HCT116 (cell line): Measurements from ENCODE around the gene DMD. TPM values are rescaled to one million over a fixed set of nuclear protein-coding genes. Genes with fewer than 3 reads are reported as not detected.

Experiments
- ATAC-seq: fragments of 200-7000 bp; cut with Tn5 transposase; 2 replicates; pipeline ENCODE4 v1.9.1; 2020; ENCODE audit warnings: mild to moderate bottlenecking, moderate library complexity
- BruUV-seq: library from RNA; stranded (reverse); fragments of 400-500 nt; replicated peaks from 2 replicates; lab custom pipeline; 2021; lab: Mats Ljungman, UMichigan
- CTCF ChIA-PET: fragments of 300-600 bp; sonication (Branson Sonifier 250); formaldehyde crosslinking; loops from one replicate; lab custom pipeline; 2021; ENCODE audit warnings: antibody characterized with exemption; lab: Charles Lee
- POLR2A ChIA-PET: fragments of 300-600, 350-600 bp; sonication (Branson Sonifier 250); formaldehyde crosslinking; loops from one replicate; lab custom pipeline; 2021; ENCODE audit warnings: antibody characterized with exemption; lab: Charles Lee
- RAD21 ChIA-PET, 2 experiments: fragments of 300-600 bp; sonication (Branson Sonifier 250); formaldehyde crosslinking; loops; one replicate each; lab custom pipeline; 2023; ENCODE audit warnings: low total read pairs in 2 of 2; ENCODE audit not compliant: uncharacterized antibody in 2 of 2, unreplicated experiment in 2 of 2, low non-redundant PET in 1 of 2; lab: Charles Lee
- DNase-seq: peaks from one replicate; pipeline ENCODE4 v3.0.0-alpha.2; 2010; ENCODE audit warnings: low read depth, low spot score
- H2AFZ ChIP-seq: fragments of 200-600 bp; shearing (Covaris generic), sonication (generic); 2 replicates; pipeline ENCODE4 v1.6.1; 2017; ENCODE audit warnings: low read depth, mixed run types, mixed read lengths, antibody characterized with exemption, low read length; ENCODE audit not compliant: poor library complexity, severe bottlenecking
- H3K27ac ChIP-seq: 2 replicates; pipeline ENCODE4 v1.5.1; 2012; ENCODE audit warnings: low read depth, low read length
- H3K27me3 ChIP-seq: fragments of 200-600 bp; sonication (generic); 2 replicates; pipeline ENCODE4 v1.6.1; 2016; ENCODE audit warnings: mixed run types, low read length, mixed read lengths; ENCODE audit not compliant: insufficient read depth
- H3K36me3 ChIP-seq, 2 experiments: fragments of 200-500 bp in 1 of 2; fragments of 200-600 bp in 1 of 2; sonication (Bioruptor generic) in 1 of 2; sonication (generic) in 1 of 2; 2 replicates each; pipeline versions ENCODE4 v1.5.1 to v1.6.1; 2014 to 2016; ENCODE audit warnings: low read length in 2 of 2, inconsistent platforms in 1 of 2, mixed read lengths in 1 of 2, mixed run types in 1 of 2; ENCODE audit not compliant: insufficient read depth in 2 of 2, control insufficient read depth in 1 of 2
- H3K4me1 ChIP-seq, 2 experiments: fragments of 200-600 bp in 1 of 2; sonication (generic) in 1 of 2; 2 replicates each; pipeline versions ENCODE4 v1.5.1 to v1.6.1; 2012 to 2017; ENCODE audit warnings: low read length in 2 of 2, inconsistent platforms in 1 of 2, mild to moderate bottlenecking in 1 of 2, mixed read lengths in 1 of 2, mixed run types in 1 of 2, moderate library complexity in 1 of 2; ENCODE audit not compliant: insufficient read depth in 2 of 2, control insufficient read depth in 1 of 2
- H3K4me2 ChIP-seq: fragments of 200-600 bp; sonication (generic); 2 replicates; pipeline ENCODE4 v1.6.1; 2017; ENCODE audit warnings: mixed run types, low read length, mixed read lengths
- H3K4me3 ChIP-seq, 2 experiments: fragments of 200-600 bp in 1 of 2; sonication (generic) in 1 of 2; replicated peaks in 1 of 2; 2 replicates each; pipeline ENCODE4 v1.5.1; 2011 to 2016; ENCODE audit warnings: low read length in 2 of 2, control low read depth in 1 of 2, low read depth in 1 of 2, mild to moderate bottlenecking in 1 of 2, mixed read lengths in 1 of 2, mixed run types in 1 of 2
- H3K79me2 ChIP-seq: fragments of 200-600 bp; sonication (generic); 2 replicates; pipeline ENCODE4 v1.6.1; 2017; ENCODE audit warnings: mild to moderate bottlenecking, mixed run types, low read length, moderate library complexity, mixed read lengths; ENCODE audit not compliant: insufficient read depth
- H3K9ac ChIP-seq: fragments of 200-600 bp; sonication (generic); 2 replicates; pipeline ENCODE4 v1.6.1; 2016; ENCODE audit warnings: low read length, mixed read lengths
- H3K9me2 ChIP-seq: fragments of 200-600 bp; sonication (generic), shearing (Covaris generic); 2 replicates; pipeline ENCODE4 v1.6.1; 2017; ENCODE audit warnings: mixed run types, mild to moderate bottlenecking, moderate library complexity; ENCODE audit not compliant: insufficient read depth
- H3K9me3 ChIP-seq, 2 experiments: fragments of 200-500 bp in 1 of 2; fragments of 200-600 bp in 1 of 2; sonication (Bioruptor generic) in 1 of 2; sonication (generic) in 1 of 2; 2 replicates each; pipeline ENCODE4 v1.6.1; 2014 to 2017; ENCODE audit warnings: low read length in 2 of 2, mixed read lengths in 2 of 2, inconsistent platforms in 1 of 2, low read depth in 1 of 2, mild to moderate bottlenecking in 1 of 2, mixed run types in 1 of 2, moderate library complexity in 1 of 2; ENCODE audit not compliant: control insufficient read depth in 1 of 2, insufficient read depth in 1 of 2
- H4K20me1 ChIP-seq: fragments of 200-600 bp; sonication (generic), shearing (Covaris generic); 2 replicates; pipeline ENCODE4 v1.6.1; 2017; ENCODE audit warnings: mixed run types, mild to moderate bottlenecking, moderate library complexity; ENCODE audit not compliant: insufficient read depth
- CBX3 ChIP-seq: IDR thresholded peaks from 2 replicates; pipeline ENCODE4 v1.6.1; 2012; ENCODE audit warnings: low read depth
- ELF1 ChIP-seq: IDR thresholded peaks from 2 replicates; pipeline ENCODE4 v1.6.1; 2012; ENCODE audit warnings: low read depth, borderline replicate concordance
- EZH2 ChIP-seq: fragments of 200-600 bp; sonication (generic); IDR thresholded peaks from 2 replicates; pipeline ENCODE4 v1.6.1; 2017; ENCODE audit warnings: antibody characterized with exemption, mixed run types
- EZH2phosphoT487 ChIP-seq: fragments of 200-600 bp; IDR thresholded peaks from 2 replicates; pipeline ENCODE4 v1.6.1; 2018; ENCODE audit warnings: antibody characterized with exemption, borderline replicate concordance
- JUND ChIP-seq: IDR thresholded peaks from 2 replicates; pipeline ENCODE4 v1.6.1; 2012
- POLR2A ChIP-seq: IDR thresholded peaks from 2 replicates; pipeline ENCODE4 v1.7.0; 2011; ENCODE audit warnings: borderline replicate concordance; ENCODE audit not compliant: insufficient read depth, insufficient read length; ENCODE audit errors: extremely low read depth
- POLR2AphosphoS5 ChIP-seq: IDR thresholded peaks from 2 replicates; pipeline ENCODE4 v1.6.1; 2011; ENCODE audit warnings: mild to moderate bottlenecking, low read depth, low read length, moderate library complexity
- SIN3A ChIP-seq: IDR thresholded peaks from 2 replicates; pipeline ENCODE4 v1.6.1; 2012; ENCODE audit warnings: low read depth
- SRF ChIP-seq: IDR thresholded peaks from 2 replicates; pipeline ENCODE4 v1.6.1; 2012; ENCODE audit warnings: low read depth
- TCF7L2 ChIP-seq: IDR thresholded peaks from 2 replicates; pipeline ENCODE4 v1.7.0; 2011; ENCODE audit warnings: borderline replicate concordance, inconsistent platforms; ENCODE audit not compliant: insufficient read depth, insufficient read length; ENCODE audit errors: extremely low read depth
- YY1 ChIP-seq: IDR thresholded peaks from 2 replicates; pipeline ENCODE4 v1.6.1; 2011; ENCODE audit warnings: low read length, low read depth, moderate library complexity, mild to moderate bottlenecking; ENCODE audit not compliant: insufficient replicate concordance; ENCODE audit errors: extremely low read depth
- ZBTB33 ChIP-seq: IDR thresholded peaks from 2 replicates; pipeline ENCODE4 v1.6.1; 2011; ENCODE audit warnings: mild to moderate bottlenecking, low read length, moderate library complexity; ENCODE audit not compliant: insufficient replicate concordance; ENCODE audit errors: extremely low read depth
- ZFX ChIP-seq: fragments of 450-650 bp; IDR thresholded peaks from 2 replicates; pipeline ENCODE4 v1.6.1; 2017
- ZNF274 ChIP-seq: fragments of 200-500 bp; sonication (Bioruptor generic); IDR thresholded peaks from 2 replicates; pipeline ENCODE4 v1.6.1; 2014; ENCODE audit warnings: mild to moderate bottlenecking, low read depth, low read length, inconsistent platforms
- intact Hi-C: fragments of 100-400 bp; cut with micrococcal nuclease; formaldehyde crosslinking; loops from 2 replicates; pipeline ENCODE4 v1.10.0; 2022
- total RNA-seq: library from RNA; stranded (reverse); gene quantifications from one replicate; pipeline ENCODE4 v1.2.1, GENCODE V29; 2021; ENCODE audit not compliant: unreplicated experiment

Gene DMD
- total RNA-seq, 1 experiment from 2014 or later, result 0.05 TPM

- H3K27ac ChIP-seq, result no peak overlapping the region
- BruUV-seq, result no TSS peak
Measured at GRCh38 chrX:31209005-31209628, 2002.2 kb downstream of the DMD start.

More at GRCh38 chrX:31209005-31209628, 2002.2 kb downstream of the DMD start:
- Histone ChIP-seq H4K20me1 (no peaks in the 10 kb centered on the region), H3K9me3 (no peaks in the 10 kb centered on the region), H3K9me2 (no peaks in the 10 kb centered on the region), H3K36me3 (no peaks in the 10 kb centered on the region), H3K4me2 (no peak overlapping the region), H2AFZ (no peak overlapping the region), H3K27me3 (no peaks in the 10 kb centered on the region), H3K9ac (no peak overlapping the region), H3K79me2 (no peaks in the 10 kb centered on the region), H3K4me3 (no peak overlapping the region), H3K4me1 (no peaks in the 10 kb centered on the region)
- ChIA-PET RAD21 (no interaction called here), CTCF (no interaction called here), POLR2A (no interaction called here)
- TF ChIP-seq ELF1 (no peak), ZFX (no peak), ZBTB33 (no peak), EZH2 (no peak), EZH2phosphoT487 (no peak), POLR2A (no peak), YY1 (no peak), SRF (no peak), TCF7L2 (no peak), SIN3A (no peak), POLR2AphosphoS5 (no peak), CBX3 (no peak), JUND (no peak), ZNF274 (no peak)
- intact Hi-C loops, result no loop called here
- ATAC-seq (no peak), DNase-seq (no peak)
